Measurements from ENCODE around the gene PDS5B.
"Not testable (repeated sequence)": the region's sequence is repeated elsewhere in the genome, so short reads cannot be mapped to it uniquely, and the experiment has no call there.

The PDS5B gene

GRCh38 chr13:32811297-32811800 lies 225.1 kb downstream of the PDS5B start:
- no peak for DNase-seq

GRCh38 chr13:32821149-32821688 lies 235.0 kb downstream of the PDS5B start:
- DNase-seq, result no peak

GRCh38 chr13:32822771-32823170 lies 236.5 kb downstream of the PDS5B start:
- DNase-seq, result no peak

- DNase-seq, result no peak
Measured at GRCh38 chr13:32823597-32823996, 237.3 kb downstream of the PDS5B start.

- DNase-seq, result no peak
Measured at GRCh38 chr13:32824061-32824460, 237.8 kb downstream of the PDS5B start.

- DNase-seq, result no peak
Measured at GRCh38 chr13:32824675-32825074, 238.4 kb downstream of the PDS5B start.

GRCh38 chr13:32825481-32825880 lies 239.2 kb downstream of the PDS5B start:
- no peak for DNase-seq

GRCh38 chr13:32826372-32826771 lies 240.1 kb downstream of the PDS5B start:
- DNase-seq, result not testable (repeated sequence)
